Measurements from ENCODE around the gene BEST4. TPM values are rescaled to one million over a fixed set of nuclear protein-coding genes. Genes with fewer than 3 reads are reported as not detected.
"Not testable (repeated sequence)": the region's sequence is repeated elsewhere in the genome, so short reads cannot be mapped to it uniquely, and the experiment has no call there.

BEST4 gene
- total and polyA plus RNA-seq, 4 donors = 0.40 to 4.0 (median 2.0) TPM

DNA sequence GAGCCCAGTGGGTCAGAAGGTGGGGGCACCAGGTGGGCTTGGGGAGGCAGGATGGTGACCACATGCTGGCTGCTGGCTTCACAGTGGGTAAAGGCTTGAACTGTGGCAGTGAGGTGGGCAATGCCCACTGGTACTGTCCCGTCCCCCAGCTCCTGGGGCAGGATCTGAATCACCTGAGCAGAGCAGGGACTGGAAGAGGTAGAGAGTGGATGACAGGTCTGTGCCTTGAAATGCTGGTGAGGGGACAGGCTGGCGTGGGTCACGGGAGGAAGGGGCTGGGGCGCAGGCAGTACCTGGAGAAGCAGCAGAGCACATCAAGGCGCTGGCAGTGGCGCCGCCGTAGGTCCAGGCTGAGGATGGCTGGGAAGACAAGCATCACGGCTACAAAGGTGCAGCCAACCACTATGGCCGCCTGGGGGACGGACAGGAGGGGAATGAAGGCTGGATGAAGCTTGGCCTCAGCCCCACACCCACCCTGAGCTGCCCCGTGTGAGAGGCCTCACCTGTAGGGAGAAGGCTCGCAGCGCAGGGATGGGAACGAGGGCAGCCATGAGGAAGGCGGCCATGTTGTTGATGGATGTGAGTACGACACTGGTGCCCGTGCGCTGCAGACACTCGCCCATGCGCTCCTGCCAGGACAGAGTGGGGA lies 40.2 kb upstream of the BEST4 start:
- peaks cover 9% of the 10 kb centered on the region for H3K4me1 ChIP-seq (ENCODE audit: control insufficient read depth, insufficient read depth, low read length)
- peaks cover 79% of the 10 kb centered on the region for H3K36me3 ChIP-seq (ENCODE audit: control insufficient read depth, insufficient read depth, low read length)
- no peak overlapping the region for H3K27ac ChIP-seq (ENCODE audit: low read depth, low read length)
- no peaks in the 10 kb centered on the region for H3K9me3 ChIP-seq (ENCODE audit: control insufficient read depth, insufficient read depth, low read length)
- H3K4me3 ChIP-seq (ENCODE audit: low read depth, low read length) = no peak overlapping the region
- no peak for DNase-seq (ENCODE audit: low read depth in 4 of 6, low spot score in 6 of 6)
- H3K27me3 ChIP-seq (ENCODE audit: control insufficient read depth, insufficient read depth, low read length) = no peaks in the 10 kb centered on the region
- WGBS (ENCODE audit: insufficient coverage) = 96% methylated on average over 20 of the region's 21 CpGs

DNA sequence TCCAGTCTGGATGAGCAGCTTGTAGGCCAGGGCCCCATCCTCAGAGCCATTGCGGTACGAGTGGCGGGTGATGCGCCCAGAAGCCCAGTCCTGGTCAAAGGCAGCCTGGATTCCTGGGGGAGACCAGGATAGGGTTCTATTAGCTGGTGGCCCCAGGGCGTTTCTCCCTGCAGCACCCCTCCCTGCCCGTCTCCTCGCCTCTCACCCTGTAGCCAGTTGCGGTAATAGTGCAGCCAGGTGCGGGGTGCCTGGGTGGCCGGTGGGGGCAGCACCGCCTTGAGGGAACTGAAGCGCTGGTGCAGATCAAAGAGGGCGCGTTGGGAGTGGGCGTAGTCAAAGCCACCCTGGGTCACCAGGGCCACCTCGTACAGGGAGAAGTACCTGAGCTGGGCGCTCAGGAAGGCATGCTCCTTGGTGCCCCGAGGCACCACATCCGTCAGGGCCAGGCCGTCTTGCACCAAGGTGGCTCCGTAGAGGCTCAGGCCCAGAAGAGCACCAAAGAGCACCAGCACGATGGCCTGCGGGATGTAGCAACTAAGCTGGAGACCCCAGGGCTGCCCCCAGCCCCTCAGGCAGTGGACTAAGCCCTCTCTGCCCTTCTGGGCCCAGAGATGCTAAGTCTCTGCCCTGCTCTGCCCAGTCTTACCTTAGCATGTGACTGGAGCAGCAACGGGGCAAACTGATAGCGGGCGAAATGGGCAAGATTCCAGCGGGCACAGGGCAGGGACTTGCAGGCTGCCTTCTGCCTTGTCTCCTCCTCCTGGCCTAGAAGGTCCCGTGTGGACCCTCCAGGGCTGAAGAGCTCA lies 39.4 kb upstream of the BEST4 start:
- Histone ChIP-seq H3K36me3 (ENCODE audit: control insufficient read depth, insufficient read depth, low read length) (peaks cover 81% of the 10 kb centered on the region), H3K9me3 (ENCODE audit: control insufficient read depth, insufficient read depth, low read length) (no peaks in the 10 kb centered on the region), H3K4me3 (ENCODE audit: low read depth, low read length) (no peak overlapping the region), H3K27me3 (ENCODE audit: control insufficient read depth, insufficient read depth, low read length) (no peaks in the 10 kb centered on the region), H3K27ac (ENCODE audit: low read depth, low read length) (no peak overlapping the region), H3K4me1 (ENCODE audit: control insufficient read depth, insufficient read depth, low read length) (peaks cover 9% of the 10 kb centered on the region)
- 86% methylated on average over 28 of the region's 28 CpGs for WGBS (ENCODE audit: insufficient coverage)
- no peak for DNase-seq (ENCODE audit: low read depth in 4 of 6, low spot score in 6 of 6)

DNA sequence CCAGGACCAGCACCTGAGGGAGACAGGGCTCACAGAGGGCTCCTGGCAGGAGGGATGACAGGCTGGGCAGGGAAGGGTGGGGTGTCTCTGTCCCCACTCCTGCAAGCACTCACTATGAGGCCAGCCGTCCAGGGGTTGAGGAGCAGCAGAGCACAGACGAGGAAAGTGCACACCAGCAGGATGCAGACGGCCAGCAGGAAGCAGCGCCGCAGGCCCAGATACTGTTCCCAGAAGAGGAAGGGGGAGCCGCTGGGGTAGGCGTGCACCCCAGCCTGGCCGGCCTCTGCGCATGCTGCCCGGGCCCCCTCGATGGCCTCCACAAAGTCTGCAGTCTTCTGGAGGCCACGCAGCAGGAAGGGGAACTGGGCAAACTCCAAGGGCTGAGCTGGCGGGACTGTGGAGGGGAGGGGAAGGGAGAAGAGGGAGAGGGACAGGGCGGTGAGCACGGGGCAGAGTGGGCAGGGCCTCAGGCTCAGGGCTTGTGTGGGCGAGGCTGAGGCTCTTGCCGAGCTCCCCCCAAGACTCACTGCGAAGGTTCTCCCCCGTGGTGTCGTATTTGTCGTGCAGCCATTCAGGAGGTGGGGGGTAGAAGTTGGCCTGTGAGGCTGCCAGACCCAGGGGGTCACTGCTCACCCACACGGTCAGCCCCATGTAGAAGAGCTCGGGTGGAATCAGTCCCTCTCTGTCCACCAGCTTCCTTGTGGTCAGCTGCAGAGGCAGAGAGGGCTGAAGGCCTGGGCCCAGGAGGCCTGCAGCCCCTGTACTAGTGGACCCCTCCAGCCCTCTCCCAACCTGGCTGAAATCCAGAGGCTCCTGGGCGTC lies 38.6 kb upstream of the BEST4 start:
- Histone ChIP-seq H3K27ac (ENCODE audit: low read depth, low read length) (no peak overlapping the region), H3K9me3 (ENCODE audit: control insufficient read depth, insufficient read depth, low read length) (no peaks in the 10 kb centered on the region)

DNA sequence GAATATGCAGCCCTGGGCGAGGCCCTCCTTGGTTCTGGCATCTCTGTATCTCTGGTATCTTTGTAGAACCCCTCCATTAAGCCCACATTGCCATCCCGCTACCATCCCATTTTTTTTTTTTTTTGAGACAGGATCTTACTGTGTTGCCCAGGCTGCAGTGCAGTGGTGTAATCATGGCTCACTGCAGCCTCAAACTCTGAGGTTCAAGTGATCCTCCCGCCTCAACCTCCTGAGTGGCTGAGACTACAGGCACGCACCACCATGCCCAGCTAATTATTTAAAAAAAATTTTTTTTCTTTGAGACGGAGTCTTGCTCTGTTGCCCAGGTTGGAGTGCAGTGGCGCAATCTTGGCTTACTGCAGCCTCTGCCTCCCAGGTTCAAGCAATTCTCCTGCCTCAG lies 36.4 kb upstream of the BEST4 start:
- 100% methylated on average over 5 of the region's 6 CpGs for WGBS (ENCODE audit: insufficient coverage)

More for the DNA sequence above, 38.6 kb upstream of the BEST4 start:
- Histone ChIP-seq H3K4me3 (ENCODE audit: low read depth, low read length) (no peak overlapping the region), H3K27me3 (ENCODE audit: control insufficient read depth, insufficient read depth, low read length) (no peaks in the 10 kb centered on the region), H3K4me1 (ENCODE audit: control insufficient read depth, insufficient read depth, low read length) (peaks cover 9% of the 10 kb centered on the region), H3K36me3 (ENCODE audit: control insufficient read depth, insufficient read depth, low read length) (peaks cover 79% of the 10 kb centered on the region)
- WGBS (ENCODE audit: insufficient coverage) = 80% methylated on average over 24 of the region's 24 CpGs
- DNase-seq (ENCODE audit: low read depth in 4 of 6, low spot score in 6 of 6) = no peak

DNA sequence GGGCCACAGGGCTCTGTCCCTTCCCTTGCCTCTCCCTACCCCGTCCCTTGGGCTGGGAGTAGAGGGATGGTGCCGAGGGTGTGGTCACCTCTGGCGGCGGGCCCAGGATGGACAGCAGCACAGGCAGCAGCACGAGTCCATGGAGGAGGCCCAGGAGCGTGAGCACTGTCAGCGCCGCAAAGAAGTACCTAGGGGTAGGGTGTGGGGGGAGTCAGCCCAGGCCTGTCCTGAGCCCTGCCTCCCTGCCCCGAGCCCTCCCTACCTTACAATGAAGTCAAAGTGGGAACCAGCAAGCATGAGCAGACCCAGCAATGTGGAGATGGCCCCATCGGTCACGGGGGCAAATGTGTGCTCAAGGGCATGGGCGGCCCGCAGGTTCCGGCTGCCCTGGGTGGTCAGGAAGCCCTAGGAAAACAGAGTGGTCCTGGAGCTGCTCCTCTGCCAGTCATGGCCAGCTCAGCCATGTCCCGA lies 35.0 kb upstream of the BEST4 start:
- no peak for DNase-seq (ENCODE audit: low read depth in 4 of 6, low spot score in 6 of 6)
- no peak overlapping the region for H3K4me3 ChIP-seq (ENCODE audit: low read depth, low read length)
- H3K27me3 ChIP-seq (ENCODE audit: control insufficient read depth, insufficient read depth, low read length) = peaks cover 3% of the 10 kb centered on the region
- peaks cover 49% of the 10 kb centered on the region for H3K36me3 ChIP-seq (ENCODE audit: control insufficient read depth, insufficient read depth, low read length)
- peaks cover 9% of the 10 kb centered on the region for H3K4me1 ChIP-seq (ENCODE audit: control insufficient read depth, insufficient read depth, low read length)
- H3K27ac ChIP-seq (ENCODE audit: low read depth, low read length) = no peak overlapping the region
- WGBS (ENCODE audit: insufficient coverage) = 93% methylated on average over 9 of the region's 15 CpGs
- H3K9me3 ChIP-seq (ENCODE audit: control insufficient read depth, insufficient read depth, low read length) = no peaks in the 10 kb centered on the region

More for the DNA sequence above, 36.4 kb upstream of the BEST4 start:
- H3K9me3 ChIP-seq (ENCODE audit: control insufficient read depth, insufficient read depth, low read length); H3K4me1 ChIP-seq (ENCODE audit: control insufficient read depth, insufficient read depth, low read length); H3K27me3 ChIP-seq (ENCODE audit: control insufficient read depth, insufficient read depth, low read length); H3K4me3 ChIP-seq (ENCODE audit: low read depth, low read length); H3K27ac ChIP-seq (ENCODE audit: low read depth, low read length); DNase-seq (ENCODE audit: low read depth in 4 of 6, low spot score in 6 of 6): not testable (repeated sequence)
- H3K36me3 ChIP-seq (ENCODE audit: control insufficient read depth, insufficient read depth, low read length) = peaks cover 63% of the 10 kb centered on the region

DNA sequence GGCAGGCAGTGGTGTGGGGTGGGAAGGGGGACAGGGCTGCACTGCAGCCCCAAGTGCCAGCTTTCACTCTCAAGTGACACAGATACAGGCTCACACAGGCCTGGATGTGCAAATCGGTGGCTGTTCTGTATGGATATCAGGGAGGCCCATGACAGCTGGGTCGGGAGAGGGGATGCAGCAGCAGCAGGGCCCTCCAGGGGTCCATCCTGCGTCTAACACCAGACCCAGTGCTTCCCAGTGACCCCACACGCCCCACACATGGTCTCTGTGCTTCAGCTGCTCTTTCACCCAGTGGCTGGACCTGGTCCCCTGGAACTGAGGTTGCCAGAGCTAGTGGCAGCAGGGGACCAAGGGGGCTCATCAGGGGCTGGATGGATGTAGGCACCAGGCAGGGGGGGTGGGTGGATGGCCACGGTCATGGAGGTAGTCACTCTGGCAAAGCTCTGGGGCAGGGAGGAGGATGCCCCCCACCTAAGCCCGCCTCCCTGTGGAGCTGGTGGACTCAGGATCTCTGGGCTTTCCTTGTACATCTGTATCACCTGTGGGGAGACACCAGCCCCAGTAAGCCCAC lies 34.2 kb upstream of the BEST4 start:
- H3K27me3 ChIP-seq (ENCODE audit: control insufficient read depth, insufficient read depth, low read length) = peaks cover 3% of the 10 kb centered on the region
- H3K36me3 ChIP-seq (ENCODE audit: control insufficient read depth, insufficient read depth, low read length) = peaks cover 41% of the 10 kb centered on the region
- no peak for DNase-seq (ENCODE audit: low read depth in 4 of 6, low spot score in 6 of 6)
- peaks cover 9% of the 10 kb centered on the region for H3K4me1 ChIP-seq (ENCODE audit: control insufficient read depth, insufficient read depth, low read length)
- no peaks in the 10 kb centered on the region for H3K9me3 ChIP-seq (ENCODE audit: control insufficient read depth, insufficient read depth, low read length)
- no peak overlapping the region for H3K4me3 ChIP-seq (ENCODE audit: low read depth, low read length)
- WGBS (ENCODE audit: insufficient coverage) = 75% methylated on average over 6 of the region's 6 CpGs
- H3K27ac ChIP-seq (ENCODE audit: low read depth, low read length) = no peak overlapping the region

DNA sequence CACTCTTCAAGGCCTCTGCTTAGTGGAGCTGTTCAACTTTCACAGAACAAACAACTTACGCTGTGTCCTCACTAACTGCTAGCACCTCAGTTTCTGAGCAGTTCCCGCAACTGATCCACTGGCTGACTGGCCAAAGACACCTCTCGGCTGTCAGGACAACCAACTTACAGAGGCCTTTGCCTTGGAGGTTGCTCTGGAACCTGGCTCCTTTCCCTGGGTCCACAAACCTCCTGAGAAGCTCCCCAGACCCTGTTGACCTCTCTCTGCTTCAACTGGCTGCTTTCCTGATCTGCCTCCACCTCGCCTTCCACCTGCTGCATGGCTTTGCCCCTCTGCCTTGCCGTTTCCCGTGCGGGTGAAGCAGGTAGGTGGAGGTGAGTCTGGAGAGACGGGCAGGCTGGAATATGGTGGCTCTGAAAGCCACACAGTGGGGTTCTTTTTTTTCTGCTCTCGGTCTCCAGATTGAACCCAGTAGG lies 33.3 kb upstream of the BEST4 start:
- Histone ChIP-seq H3K27ac (ENCODE audit: low read depth, low read length) (no peak overlapping the region), H3K4me1 (ENCODE audit: control insufficient read depth, insufficient read depth, low read length) (peaks cover 9% of the 10 kb centered on the region), H3K4me3 (ENCODE audit: low read depth, low read length) (no peak overlapping the region), H3K9me3 (ENCODE audit: control insufficient read depth, insufficient read depth, low read length) (no peaks in the 10 kb centered on the region), H3K27me3 (ENCODE audit: control insufficient read depth, insufficient read depth, low read length) (peaks cover 3% of the 10 kb centered on the region), H3K36me3 (ENCODE audit: control insufficient read depth, insufficient read depth, low read length) (peaks cover 32% of the 10 kb centered on the region)
- no peak for DNase-seq (ENCODE audit: low read depth in 4 of 6, low spot score in 6 of 6)
- WGBS (ENCODE audit: insufficient coverage) = 97% methylated on average over 8 of the region's 9 CpGs

DNA sequence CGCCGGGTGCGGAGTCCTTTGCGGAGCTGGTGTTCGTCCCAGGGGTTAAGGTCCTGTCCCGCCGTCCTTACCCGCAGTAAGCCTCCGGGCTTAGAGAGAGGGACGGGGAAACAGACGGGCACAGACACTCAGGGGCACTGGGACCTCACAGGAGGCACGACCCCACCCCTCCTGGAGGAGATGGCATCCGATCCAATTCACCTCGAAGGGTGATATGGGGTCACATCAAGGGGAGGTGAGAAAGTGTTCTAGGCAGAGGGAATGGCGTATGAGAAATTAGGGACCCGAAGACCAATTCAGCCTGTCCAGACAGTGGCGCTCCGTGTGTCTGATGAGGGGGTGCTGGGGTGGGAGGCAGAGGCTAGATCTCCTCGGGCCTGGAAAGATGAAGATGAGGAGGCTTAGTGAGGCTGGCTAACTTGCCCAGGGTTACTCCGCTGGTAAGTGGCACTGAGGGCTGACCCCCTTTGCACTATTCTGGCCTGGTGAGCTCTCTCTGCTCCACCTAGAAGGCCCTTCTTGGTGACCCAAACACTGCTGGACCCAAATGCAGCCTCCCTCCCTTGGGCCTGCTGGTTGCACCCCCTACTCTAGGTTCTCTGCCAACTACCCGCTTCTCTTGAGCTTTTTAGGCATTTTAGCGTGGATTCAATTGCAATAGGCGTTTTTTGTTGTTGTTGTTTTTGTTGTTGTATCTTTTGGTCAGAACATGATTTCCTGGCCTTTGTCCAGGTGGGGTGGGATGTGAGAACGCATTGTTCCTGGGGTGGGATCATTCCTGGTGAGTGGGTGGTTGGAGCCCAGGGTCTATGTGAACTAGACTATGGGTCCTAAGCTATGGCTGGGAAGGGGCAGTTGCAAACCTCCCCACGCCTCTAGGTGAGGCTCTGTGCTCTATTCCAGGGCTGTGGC lies 32.6 kb upstream of the BEST4 start:
- Histone ChIP-seq H3K9me3 (ENCODE audit: control insufficient read depth, insufficient read depth, low read length) (no peaks in the 10 kb centered on the region), H3K36me3 (ENCODE audit: control insufficient read depth, insufficient read depth, low read length) (peaks cover 28% of the 10 kb centered on the region), H3K27me3 (ENCODE audit: control insufficient read depth, insufficient read depth, low read length) (peaks cover 3% of the 10 kb centered on the region), H3K4me3 (ENCODE audit: low read depth, low read length) (peak overlapping the region; percentile 67), H3K27ac (ENCODE audit: low read depth, low read length) (peak overlapping the region; percentile 95), H3K4me1 (ENCODE audit: control insufficient read depth, insufficient read depth, low read length) (peaks cover 9% of the 10 kb centered on the region)
- DNase-seq (ENCODE audit: low read depth in 4 of 6, low spot score in 6 of 6) = no peak
- 39% methylated on average over 21 of the region's 25 CpGs for WGBS (ENCODE audit: insufficient coverage)
